ENCODE measurements around the gene SEC31B.

Gene SEC31B

GRCh38 chr10:100501423-100501822, 18.2 kb downstream of the SEC31B start:
- FAIRE-seq, result no peak

- FAIRE-seq, result no peak
These were observed 21.6 kb downstream of the SEC31B start for GRCh38 chr10:100498059-100498458.

GRCh38 chr10:100496567-100496966, 23.1 kb downstream of the SEC31B start:
- FAIRE-seq, result no peak

GRCh38 chr10:100490531-100490930, 29.1 kb downstream of the SEC31B start:
- no peak for FAIRE-seq

GRCh38 chr10:100489396-100489795, 30.3 kb downstream of the SEC31B start:
- no peak for FAIRE-seq

- no peak for FAIRE-seq
These were observed 32.1 kb downstream of the SEC31B start for GRCh38 chr10:100487529-100487928.

- FAIRE-seq, result no peak
These were observed 33.7 kb downstream of the SEC31B start for GRCh38 chr10:100485801-100486495.

GRCh38 chr10:100485366-100485765, 34.3 kb downstream of the SEC31B start:
- no peak for FAIRE-seq

GRCh38 chr10:100483876-100484666, 35.6 kb downstream of the SEC31B start:
- no peak for FAIRE-seq

GRCh38 chr10:100482834-100483185, 36.9 kb downstream of the SEC31B start:
- no peak for FAIRE-seq

GRCh38 chr10:100482181-100482833, 37.4 kb downstream of the SEC31B start:
- no peak for FAIRE-seq

GRCh38 chr10:100481462-100482081, 38.1 kb downstream of the SEC31B start:
- peak; percentile 53 for FAIRE-seq

- no peak for FAIRE-seq
These were observed 39.7 kb downstream of the SEC31B start for GRCh38 chr10:100480002-100480401.

GRCh38 chr10:100479037-100479436, 40.6 kb downstream of the SEC31B start:
- FAIRE-seq, result no peak

GRCh38 chr10:100477970-100478369, 41.7 kb downstream of the SEC31B start:
- FAIRE-seq, result no peak

- FAIRE-seq, result no peak
These were observed 49.3 kb downstream of the SEC31B start for GRCh38 chr10:100470367-100470766.

- FAIRE-seq, result no peak
These were observed 49.9 kb downstream of the SEC31B start for GRCh38 chr10:100469756-100470155.

GRCh38 chr10:100468978-100469377, 50.7 kb downstream of the SEC31B start:
- no peak for FAIRE-seq

- no peak for FAIRE-seq
These were observed 51.3 kb downstream of the SEC31B start for GRCh38 chr10:100468322-100468721.

GRCh38 chr10:100462709-100463108, 57.0 kb downstream of the SEC31B start, which contains the start of gene WNT8B:
Gene WNT8B (plus strand): TSS chr10:100463009. CDS start chr10:100463169, 160 bp downstream.
- FAIRE-seq, result no peak

GRCh38 chr10:100448951-100449350, 70.7 kb downstream of the SEC31B start:
- no peak for FAIRE-seq

GRCh38 chr10:100447663-100448062, 72.0 kb downstream of the SEC31B start:
- FAIRE-seq, result no peak

GRCh38 chr10:100446130-100446761, 73.4 kb downstream of the SEC31B start:
- FAIRE-seq, result no peak

Measured in endometrium (tissue), 2 donors.